ENCODE data around the gene CX3CR1. TPM values are rescaled to one million over a fixed set of nuclear protein-coding genes. Genes with fewer than 3 reads are reported as not detected.
"Not testable (repeated sequence)": the region's sequence is repeated elsewhere in the genome, so short reads cannot be mapped to it uniquely, and the experiment has no call there.

Gene CX3CR1, protein sequence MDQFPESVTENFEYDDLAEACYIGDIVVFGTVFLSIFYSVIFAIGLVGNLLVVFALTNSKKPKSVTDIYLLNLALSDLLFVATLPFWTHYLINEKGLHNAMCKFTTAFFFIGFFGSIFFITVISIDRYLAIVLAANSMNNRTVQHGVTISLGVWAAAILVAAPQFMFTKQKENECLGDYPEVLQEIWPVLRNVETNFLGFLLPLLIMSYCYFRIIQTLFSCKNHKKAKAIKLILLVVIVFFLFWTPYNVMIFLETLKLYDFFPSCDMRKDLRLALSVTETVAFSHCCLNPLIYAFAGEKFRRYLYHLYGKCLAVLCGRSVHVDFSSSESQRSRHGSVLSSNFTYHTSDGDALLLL
- 1 to 10 TPM in 11 of 12 donors, not detected in 1; 3.5 to 5.6 (median 4.2) TPM for polyA plus RNA-seq (ENCODE audit: insufficient read length in 12 of 12)
- long read RNA-seq, donor 1: 0 reads
- long read RNA-seq, donor 2, partial matches to known transcripts: 0 of 1 reads
- long read RNA-seq, donor 2, other reads (novel, unspliced or antisense): 0 of 1 reads
- long read RNA-seq, donor 3, partial matches to known transcripts: 0 of 2 reads
- long read RNA-seq, donor 3, other reads (novel, unspliced or antisense): 0 of 2 reads
- long read RNA-seq, donor 4, partial matches to known transcripts: 0 of 1 reads
- long read RNA-seq, donor 4, other reads (novel, unspliced or antisense): 0 of 1 reads
- long read RNA-seq, donor 5: 0 reads
- long read RNA-seq, donor 6: 0 reads
- long read RNA-seq, donor 7, partial matches to known transcripts: 0 of 1 reads
- long read RNA-seq, donor 7, other reads (novel, unspliced or antisense): 0 of 1 reads
- long read RNA-seq, donor 8, partial matches to known transcripts: 0 of 2 reads
- long read RNA-seq, donor 8, other reads (novel, unspliced or antisense): 0 of 2 reads
- long read RNA-seq, donor 9: 0 reads
- long read RNA-seq, donor 10: 0 reads
- long read RNA-seq, donor 11, partial matches to known transcripts: 7 of 8 reads
- long read RNA-seq, donor 11, other reads (novel, unspliced or antisense): 0 of 8 reads

DNA sequence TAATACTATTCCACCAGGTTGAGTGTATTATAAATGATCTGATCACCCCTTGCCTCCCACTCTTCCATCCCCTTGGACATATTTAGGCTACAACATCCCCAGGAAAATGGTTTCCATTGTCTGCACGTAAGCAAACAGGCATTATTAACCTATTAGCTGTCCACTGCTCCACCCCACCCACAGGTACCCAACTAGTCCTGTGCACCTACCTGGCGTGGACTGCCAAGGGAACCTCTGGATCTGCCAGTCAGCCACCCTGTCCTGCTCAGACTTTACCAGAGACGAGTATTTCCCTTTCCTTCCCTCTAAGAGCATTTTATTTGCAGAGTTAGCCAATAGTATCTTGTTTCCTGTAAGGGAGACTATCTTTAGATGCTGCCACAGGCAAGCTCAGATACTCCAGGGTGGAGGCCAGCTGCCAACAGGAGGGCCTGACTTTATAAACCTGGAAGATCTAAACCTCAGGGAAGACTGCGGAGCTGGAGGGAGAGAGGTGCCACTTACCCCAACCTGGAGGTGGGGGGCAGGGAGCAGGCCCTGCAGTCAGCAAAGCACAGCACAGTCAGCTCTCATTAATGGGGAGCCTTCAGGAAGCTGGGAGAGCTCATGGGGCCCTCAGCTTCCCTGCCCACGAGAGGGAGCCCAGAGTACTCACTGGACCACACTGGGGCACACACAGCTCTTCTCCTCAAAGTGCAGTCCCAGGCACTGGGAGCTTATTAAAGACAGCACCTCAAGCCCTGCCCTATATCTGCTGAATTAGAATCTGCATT, at the start of gene CX3CR1:
Gene CX3CR1, minus strand, starts transcription at position 292 of the 773 bp plus-strand sequence. CDS start 13,527 bp downstream, outside the sequence.
- no peak for DNase-seq

DNA sequence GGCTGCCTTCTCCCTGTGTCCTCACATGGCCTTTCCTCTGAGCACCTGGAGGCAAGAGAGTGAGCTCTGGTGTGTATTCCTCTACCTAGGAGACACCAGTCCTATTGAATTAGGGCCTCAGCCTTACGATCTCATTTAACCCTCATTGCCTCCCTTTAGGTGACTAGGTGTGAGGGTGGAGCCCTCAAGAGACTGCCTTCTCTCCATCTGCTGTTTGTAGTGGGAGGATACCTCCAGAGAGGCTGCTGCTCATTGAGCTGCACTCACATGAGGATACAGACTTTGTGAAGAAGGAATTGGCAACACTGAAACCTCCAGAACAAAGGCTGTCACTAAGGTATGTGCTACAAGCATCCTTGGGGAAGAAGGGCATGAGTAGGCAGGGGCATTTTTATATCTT, 49.7 kb upstream of the CX3CR1 start, which contains the start of gene CCR8:
Gene CCR8, plus strand, starts transcription at position 217 of the 400 bp plus-strand sequence. CDS start 2,623 bp downstream, outside the sequence.
- no peak for DNase-seq

DNA sequence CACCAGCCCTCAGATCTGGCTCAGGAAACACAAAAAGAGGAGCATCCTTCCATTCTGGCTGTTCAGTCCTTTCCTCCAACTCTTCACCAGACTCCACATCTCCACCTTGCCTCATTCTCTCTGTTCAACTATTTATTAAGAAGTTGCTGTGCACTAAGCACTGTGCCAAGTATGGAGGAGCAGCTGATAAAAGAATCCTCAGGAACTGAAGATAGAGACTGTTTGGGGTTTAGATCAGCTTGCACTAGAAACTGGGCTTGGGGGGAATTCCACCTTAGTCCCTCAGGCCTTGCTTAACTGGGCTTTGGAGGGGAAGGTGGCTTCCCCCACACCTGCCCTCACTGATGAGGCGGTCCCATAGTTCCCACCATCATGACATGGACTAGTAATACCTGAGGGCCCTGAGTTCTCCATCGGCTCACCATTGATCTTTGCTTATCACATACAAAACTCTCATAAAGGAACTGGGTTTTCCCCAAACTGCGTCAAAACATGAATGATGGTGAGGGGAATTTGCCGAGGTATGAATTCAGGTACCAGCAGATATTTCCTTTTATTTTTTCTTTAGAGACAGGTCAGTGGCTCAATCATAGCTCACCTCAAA, 48.0 kb upstream of the CX3CR1 start:
- no peak for DNase-seq

DNA sequence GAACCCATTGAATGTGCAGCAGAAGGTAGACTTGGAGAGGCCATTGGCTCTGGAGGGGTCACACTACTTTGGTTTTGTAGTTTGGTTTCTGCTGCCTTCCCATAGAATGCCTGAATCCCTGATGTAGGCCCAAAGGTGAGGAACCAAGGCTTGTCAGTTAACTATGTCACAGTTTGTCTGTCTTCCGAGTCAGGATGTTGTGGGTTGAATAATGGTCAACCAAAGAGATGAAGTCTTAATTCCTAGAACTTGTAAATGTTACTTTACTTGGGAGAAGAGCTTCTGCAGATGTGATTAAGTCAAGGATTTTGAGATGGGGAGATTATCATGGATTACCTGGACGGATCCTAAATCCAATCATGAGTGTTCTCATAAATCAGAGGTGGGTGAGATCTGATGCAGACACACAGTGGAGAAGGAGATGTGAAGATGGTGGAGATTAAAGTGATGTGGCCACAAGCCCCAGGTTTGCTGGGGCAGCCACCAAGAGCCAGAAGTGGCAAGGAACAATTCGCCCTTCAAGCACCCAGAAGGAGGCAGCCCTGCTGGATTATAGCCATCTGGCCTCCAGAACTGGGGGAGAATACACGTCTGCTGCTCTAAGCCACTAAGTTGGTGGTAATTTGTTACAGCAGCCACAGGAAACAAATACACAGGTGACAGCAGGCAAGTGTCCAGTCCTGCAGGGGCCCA, 47.4 kb upstream of the CX3CR1 start:
- DNase-seq: no peak

DNA sequence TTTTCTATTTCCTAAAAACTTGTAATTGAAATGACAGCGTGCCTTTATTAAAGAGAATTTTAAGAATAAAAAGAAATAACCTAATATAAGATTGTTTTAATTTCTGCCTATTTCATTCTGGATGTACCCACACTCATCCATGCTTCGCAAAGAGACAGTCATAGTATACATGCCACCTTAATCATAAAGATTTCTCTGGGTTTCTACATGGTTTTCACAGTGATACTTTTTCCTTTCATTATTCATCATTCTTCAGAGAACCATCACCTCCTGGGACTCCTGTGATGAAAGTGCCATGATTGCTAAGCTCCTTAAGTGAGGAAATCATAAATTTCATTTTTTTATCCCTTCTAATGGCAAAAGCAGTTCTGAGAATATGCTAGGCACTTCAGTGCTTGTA, 45.4 kb upstream of the CX3CR1 start:
- no peak for DNase-seq

DNA sequence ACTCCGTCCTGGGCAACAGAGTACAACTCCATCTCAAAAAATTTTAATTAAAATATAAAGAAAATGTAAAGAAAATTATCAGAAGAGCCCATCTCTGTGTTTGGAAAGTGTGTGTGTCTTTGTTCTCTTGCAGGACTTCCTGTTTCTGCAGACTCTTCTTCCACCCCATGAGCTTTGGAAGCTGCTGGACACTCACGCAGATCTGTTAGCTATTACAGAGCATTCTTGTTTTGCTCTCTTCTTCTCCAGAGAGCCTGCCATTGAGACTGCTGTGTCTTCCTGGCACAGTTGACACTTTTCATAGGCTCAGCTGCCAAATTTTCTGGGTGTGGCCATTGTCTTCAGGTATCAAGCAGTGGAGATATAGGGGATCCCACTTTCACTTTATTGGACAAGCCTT, 43.7 kb upstream of the CX3CR1 start:
- DNase-seq: no peak

DNA sequence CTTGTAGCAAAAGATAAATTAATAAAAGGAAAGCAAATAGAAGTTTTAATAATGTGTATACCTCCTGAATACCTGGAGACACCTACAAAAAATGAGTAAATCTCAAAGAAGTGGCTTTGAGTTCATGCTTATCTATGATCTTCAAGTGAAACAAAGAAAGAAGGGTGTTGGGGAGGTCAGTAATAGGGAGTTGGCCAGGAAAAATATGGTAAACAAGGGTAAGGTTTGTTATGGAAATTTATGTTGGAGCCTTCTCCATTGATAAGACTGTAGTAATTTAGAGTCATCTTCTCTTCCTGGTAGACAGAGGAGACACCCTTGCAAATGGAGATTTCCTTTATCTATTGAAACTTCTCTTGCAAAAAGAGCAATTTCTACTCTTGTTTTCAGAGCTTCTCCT, 43.1 kb upstream of the CX3CR1 start:
- no peak for DNase-seq

DNA sequence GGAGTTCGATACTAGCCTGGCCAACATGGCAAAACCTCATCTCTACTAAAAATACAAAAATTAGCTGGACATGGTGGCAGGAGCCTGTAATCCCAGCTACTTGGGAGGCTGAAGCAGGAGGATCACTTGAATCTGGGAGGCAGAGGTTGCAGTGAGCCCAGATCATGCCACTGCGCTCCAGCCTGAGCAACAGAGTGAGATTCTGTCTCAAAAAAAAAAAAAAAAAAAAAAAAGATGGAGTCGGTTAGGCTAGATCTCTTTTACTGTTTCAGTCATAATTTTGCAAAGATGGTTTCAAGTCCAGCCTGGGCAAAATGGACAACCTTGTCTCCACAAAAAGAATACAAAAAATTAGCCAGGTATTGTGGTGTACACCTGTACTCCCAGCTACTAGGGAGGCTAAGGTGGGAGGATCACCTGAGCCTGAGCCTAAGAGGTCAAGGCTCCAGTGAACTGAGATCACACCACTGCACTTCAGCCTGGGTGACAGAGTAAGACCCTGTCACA, 42.4 kb upstream of the CX3CR1 start:
- not testable (repeated sequence) for DNase-seq

DNA sequence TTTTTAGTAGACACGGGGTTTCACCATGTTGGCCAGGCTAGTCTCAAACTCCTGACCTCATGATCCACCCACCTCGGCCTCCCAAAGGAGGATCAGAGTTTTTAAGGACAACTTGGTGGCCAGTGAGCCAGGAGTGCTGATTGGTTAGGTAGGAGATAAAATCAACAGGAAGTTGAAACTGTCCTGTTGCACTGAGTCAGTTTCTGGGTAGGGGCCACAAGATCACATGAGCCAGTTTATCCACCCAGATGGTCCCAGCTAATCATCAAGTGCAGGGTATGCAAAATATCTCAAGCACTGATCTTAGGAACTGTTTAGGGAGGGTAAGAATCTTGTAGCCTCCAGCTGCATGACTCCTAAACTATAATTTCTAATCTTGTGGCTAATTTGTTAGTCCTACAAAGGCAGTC, 41.7 kb upstream of the CX3CR1 start:
- not testable (repeated sequence) for DNase-seq

DNA sequence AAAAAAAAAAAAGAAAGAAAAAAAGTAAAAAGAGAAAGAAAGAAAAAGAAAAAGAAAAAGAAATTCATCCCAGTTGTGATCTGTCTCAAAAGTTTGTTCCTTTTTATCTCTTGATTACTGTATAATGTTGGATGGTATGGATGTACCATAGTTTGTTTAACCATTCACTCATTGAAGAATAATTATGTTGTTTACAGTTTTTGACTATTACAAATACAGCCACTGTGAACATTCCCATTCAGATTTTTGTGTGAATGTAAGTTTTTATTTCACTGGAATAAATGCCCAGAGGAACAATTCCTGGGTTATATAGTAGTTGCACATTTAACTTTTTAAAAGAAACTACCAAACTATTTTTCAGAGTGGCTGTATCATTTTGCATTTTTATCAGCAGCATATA, 39.4 kb upstream of the CX3CR1 start:
- no peak for DNase-seq

DNA sequence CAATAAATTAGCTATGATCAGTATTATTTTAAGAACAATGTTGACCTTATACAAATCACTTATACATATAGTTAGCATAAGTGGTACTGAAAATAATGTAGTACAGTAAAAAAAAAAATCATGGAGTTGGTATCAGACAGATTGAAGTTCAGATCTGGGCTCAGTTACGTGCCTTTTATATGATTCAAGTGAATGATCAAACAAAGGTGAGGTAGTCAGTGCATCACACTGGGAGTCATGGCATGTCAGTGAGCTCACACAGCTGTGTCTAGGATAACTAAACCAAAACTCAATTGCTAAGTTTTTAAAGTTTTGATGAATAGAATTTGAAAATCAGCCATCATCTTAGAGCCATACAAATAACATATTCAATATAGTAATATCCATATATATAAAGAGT, 38.5 kb upstream of the CX3CR1 start:
- no peak for DNase-seq

DNA sequence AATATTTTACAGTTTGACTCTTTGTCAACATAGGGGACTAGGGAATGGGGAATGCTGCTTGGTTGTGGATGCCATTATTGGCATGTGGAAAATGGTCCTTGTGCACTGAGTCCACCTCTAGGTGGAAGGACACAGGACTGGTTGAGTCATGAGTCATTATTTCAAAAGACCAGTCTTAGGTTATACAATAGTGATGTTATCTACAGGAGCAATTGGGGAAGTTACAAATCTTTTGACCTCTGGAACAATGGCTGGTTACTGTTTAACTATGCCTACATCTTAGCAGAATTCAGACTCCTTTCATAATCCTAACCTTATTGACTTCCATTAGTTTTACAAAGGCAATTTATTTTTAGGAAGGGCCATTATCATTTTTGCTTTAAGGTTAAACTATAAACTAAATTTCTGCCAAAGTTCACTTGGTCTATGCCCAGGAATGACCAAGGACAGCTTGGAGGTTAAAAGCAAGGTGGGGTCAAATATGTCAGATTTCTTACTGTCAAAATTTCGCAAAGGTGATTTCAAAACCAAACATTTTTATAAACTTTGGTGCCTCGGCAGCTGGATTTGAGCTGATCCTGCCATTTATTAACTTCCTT, 37.8 kb upstream of the CX3CR1 start:
- DNase-seq: no peak

DNA sequence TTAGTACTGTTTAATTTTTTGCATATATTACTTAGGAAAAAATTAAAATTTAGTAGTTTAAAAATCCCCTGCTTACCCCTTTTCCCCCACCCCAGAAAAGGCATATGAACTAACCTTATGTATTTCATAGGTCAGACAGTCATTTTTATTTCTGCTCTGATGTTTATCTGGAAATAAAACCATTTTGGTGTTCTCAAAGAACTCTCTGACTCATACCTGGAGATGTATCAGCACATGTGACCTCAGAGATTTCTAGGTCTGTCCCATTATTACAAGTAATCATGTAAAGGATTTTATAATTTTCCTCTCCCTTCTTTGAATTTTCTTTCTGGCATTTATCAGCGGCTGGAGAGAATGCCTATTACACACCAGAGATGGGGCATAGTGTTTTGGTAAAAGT, 35.6 kb upstream of the CX3CR1 start:
- DNase-seq: no peak

DNA sequence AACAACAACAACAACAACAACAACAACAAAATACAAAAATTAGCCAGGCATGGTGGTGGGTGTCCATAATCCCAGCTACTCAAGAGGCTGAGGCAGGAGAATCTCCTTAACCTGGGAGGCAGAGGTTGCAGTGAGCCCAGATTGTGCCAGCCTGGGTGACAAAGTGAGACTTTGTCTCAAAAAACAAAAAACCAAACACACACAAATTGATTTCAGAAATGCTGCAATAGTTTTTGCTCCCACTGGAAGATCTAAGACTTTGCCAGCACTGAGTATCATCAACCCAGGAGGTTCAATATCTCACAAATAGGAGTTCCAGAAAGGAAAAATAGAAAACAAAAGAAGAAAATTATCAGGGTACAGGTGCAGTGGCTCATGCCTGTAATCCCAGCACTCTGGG, 33.5 kb upstream of the CX3CR1 start:
- DNase-seq: no peak

DNA sequence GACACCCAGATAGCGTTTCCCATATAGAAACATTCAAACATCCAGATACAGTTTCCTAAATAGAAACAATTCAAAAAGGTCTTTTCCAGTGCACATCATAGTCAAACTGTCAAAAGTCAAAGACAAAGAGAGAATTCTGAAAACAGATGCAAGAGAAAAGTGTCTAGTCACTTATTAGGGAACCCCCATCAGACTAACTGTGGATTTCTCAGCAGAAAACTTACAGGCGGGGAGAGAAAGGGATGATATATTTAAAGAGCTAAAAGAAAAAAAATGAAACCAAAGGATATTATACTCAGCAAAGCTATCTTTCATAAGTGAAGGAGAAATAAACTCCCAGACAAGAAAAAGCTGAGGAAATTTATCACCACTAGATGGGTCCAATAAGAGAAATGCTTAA, 22.3 kb upstream of the CX3CR1 start:
- no peak for DNase-seq

DNA sequence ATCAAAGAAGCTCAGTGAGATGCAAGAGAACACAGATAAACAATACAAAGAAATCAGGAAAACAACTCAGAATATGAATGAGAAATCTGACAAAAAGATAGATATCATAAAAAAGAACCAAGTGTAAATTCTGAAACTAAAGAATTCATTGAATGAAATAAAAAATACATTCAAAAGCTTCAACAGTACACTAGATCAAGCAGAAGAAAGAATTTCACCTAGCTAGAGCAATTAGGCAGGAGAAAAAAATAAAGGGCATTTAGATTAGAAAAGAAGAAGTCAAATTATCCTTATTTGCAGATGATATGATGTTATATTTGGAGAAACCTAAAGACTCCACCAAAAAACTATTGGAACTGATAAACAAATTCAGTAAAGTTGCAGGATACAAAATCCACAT, 19.4 kb upstream of the CX3CR1 start:
- DNase-seq: no peak

DNA sequence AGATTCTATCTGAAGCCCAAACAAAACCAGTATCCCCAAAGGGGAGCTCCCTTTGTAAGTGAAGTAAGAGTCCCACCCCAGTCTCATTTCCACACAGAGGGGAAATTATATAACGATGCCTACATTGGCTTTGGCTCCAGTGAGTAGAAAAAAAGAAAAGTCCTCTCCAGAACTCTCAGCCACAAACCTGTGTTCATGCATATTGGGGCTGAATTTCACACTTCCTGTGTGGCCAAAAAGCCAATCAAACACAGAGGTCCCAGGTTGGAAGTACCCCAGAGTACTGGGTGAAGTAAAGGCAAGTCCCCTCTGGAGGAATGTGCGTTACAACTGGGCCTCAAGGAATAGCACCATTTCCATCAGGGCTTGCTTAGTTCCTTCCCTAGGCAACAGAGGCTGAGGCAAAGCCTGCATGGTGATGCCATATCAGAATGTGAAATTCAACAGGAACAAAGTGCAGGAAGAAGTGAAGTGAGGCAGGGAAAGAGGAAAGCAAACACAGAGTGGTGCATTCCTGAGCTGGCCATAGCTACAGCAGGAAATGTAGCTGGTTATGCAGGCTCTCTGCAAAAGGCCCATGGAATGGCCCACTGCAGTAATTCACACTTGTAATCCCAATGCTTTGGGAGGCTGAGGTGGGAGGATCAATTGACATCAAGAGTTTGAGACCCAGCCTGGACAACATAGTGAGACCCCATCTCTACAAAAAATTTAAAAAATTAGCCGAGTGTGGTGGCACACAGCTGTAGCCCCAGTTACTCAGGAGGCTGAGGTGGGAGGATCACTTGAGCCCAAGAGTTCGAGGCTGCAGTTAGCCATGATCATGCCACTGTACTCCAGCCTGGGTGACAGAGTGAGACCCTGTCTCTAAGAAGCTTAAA, 16.6 kb upstream of the CX3CR1 start:
- no peak for DNase-seq

DNA sequence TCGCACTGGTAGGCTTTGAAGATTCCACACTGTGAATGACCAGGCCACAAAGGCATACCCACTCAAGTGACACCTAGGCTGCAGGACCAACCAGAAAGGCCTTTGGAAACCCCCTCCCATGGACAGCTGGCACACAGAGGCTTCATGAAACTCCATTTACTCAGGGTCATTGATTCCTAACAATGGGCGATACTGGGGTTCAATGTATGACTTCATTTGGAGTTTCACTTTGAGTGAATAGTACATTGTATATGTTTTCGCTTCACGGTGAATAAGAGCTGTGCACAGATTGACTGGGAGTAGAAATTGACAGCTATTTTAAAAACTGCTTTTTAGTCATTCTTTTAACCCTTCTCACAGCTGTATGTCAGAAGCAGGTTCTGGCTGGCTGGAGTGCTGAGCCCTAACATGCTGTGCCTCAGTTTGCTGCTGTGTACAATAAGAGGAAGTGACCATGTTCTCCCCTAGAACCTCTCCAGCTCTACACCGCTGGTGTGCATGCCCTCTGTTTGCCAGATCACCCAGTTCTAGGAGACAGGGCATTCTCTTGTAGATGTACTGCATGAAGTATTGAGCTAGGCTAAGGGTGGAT, 15.4 kb upstream of the CX3CR1 start:
- DNase-seq: no peak

Measured in muscle of arm (tissue), 14 donors.